OCI-LY1 (cell line): ENCODE data around the gene LHFPL2.

Experiments
- H2AFZ ChIP-seq: fragments of 200-600 bp; sonication (generic), shearing (Covaris generic); 2 replicates; pipeline ENCODE4 v1.6.0; 2014; ENCODE audit warnings: antibody characterized with exemption, mild to moderate bottlenecking, low read length
- H3F3A ChIP-seq: fragments of 200-600 bp; sonication (generic), shearing (Covaris generic); 2 replicates; pipeline ENCODE4 v1.6.0; 2014; ENCODE audit warnings: mild to moderate bottlenecking, antibody characterized with exemption, low read length, moderate library complexity; ENCODE audit not compliant: insufficient read depth
- H3K27ac ChIP-seq: fragments of 200-600 bp; sonication (generic); 2 replicates; pipeline ENCODE4 v1.5.1; 2014; ENCODE audit warnings: low read length, mixed run types, mild to moderate bottlenecking, low read depth; ENCODE audit not compliant: poor library complexity, severe bottlenecking
- H3K27me3 ChIP-seq: fragments of 200-600 bp; sonication (generic); 2 replicates; pipeline ENCODE4 v1.6.0; 2014; ENCODE audit warnings: antibody characterized with exemption, mild to moderate bottlenecking, low read length, moderate library complexity; ENCODE audit not compliant: insufficient read depth
- H3K36me3 ChIP-seq: fragments of 200-600 bp; sonication (generic); 2 replicates; pipeline ENCODE4 v1.6.1; 2014; ENCODE audit warnings: mild to moderate bottlenecking, antibody characterized with exemption, low read length, moderate library complexity, mixed read lengths; ENCODE audit not compliant: insufficient read depth
- H3K4me1 ChIP-seq: fragments of 200-600 bp; sonication (generic); 2 replicates; pipeline ENCODE4 v1.5.1; 2014; ENCODE audit warnings: mild to moderate bottlenecking, low read length, moderate library complexity; ENCODE audit not compliant: insufficient read depth, severe bottlenecking
- H3K4me2 ChIP-seq: fragments of 200-600 bp; sonication (generic), shearing (Covaris generic); 2 replicates; pipeline ENCODE4 v1.6.1; 2014; ENCODE audit warnings: low read length
- H3K4me3 ChIP-seq: fragments of 200-600 bp; sonication (generic); 2 replicates; pipeline ENCODE4 v1.5.1; 2014; ENCODE audit warnings: low read length, low read depth, mild to moderate bottlenecking, mixed read lengths; ENCODE audit not compliant: poor library complexity, severe bottlenecking
- H3K79me2 ChIP-seq: fragments of 200-600 bp; shearing (Covaris generic); 2 replicates; pipeline ENCODE4 v1.6.1; 2016; ENCODE audit warnings: mixed run types, low read length, mixed read lengths; ENCODE audit not compliant: insufficient read depth
- H3K9ac ChIP-seq: fragments of 200-600 bp; sonication (generic), shearing (Covaris generic); 2 replicates; pipeline ENCODE4 v1.6.1; 2014; ENCODE audit warnings: mild to moderate bottlenecking, low read length, mixed read lengths
- H3K9me2 ChIP-seq: fragments of 200-600 bp; sonication (generic), shearing (Covaris generic); 2 replicates; pipeline ENCODE4 v1.6.1; 2014; ENCODE audit warnings: low read depth, mild to moderate bottlenecking, low read length, mixed read lengths
- H3K9me3 ChIP-seq: fragments of 200-600 bp; shearing (Covaris generic); 2 replicates; pipeline ENCODE4 v1.6.1; 2014; ENCODE audit warnings: low read length, mixed read lengths
- H4K20me1 ChIP-seq: fragments of 200-600 bp; sonication (generic), shearing (Covaris generic); 2 replicates; pipeline ENCODE4 v1.6.0; 2016; ENCODE audit warnings: mild to moderate bottlenecking, low read length; ENCODE audit not compliant: insufficient read depth
- CTCF ChIP-seq: fragments of 200-600 bp; sonication (generic), shearing (Covaris generic); IDR thresholded peaks from 2 replicates; pipeline ENCODE4 v1.5.1; 2017; ENCODE audit warnings: mild to moderate bottlenecking, antibody characterized with exemption, low read length, moderate library complexity, mixed read lengths
- EZH2 ChIP-seq: fragments of 200-600 bp; sonication (generic), shearing (Covaris generic); IDR thresholded peaks from 2 replicates; pipeline ENCODE4 v1.8.0; 2017; ENCODE audit warnings: borderline replicate concordance, mixed run types, mild to moderate bottlenecking, antibody characterized with exemption, low read length, moderate library complexity, mixed read lengths

Gene LHFPL2

GRCh38 chr5:78523314-78524193 lies 125.0 kb downstream of the LHFPL2 start:
- H3K9ac ChIP-seq, result no peak overlapping the region
- TF ChIP-seq CTCF (no peak), EZH2 (no peak)
- no peaks in the 10 kb centered on the region for H3K4me1 ChIP-seq
- H3K4me3 ChIP-seq, result no peak overlapping the region
- H2AFZ ChIP-seq, result no peak overlapping the region
- no peaks in the 10 kb centered on the region for H4K20me1 ChIP-seq
- H3K9me2 ChIP-seq, result no peaks in the 10 kb centered on the region
- H3K9me3 ChIP-seq, result no peaks in the 10 kb centered on the region
- no peak overlapping the region for H3K4me2 ChIP-seq
- no peaks in the 10 kb centered on the region for H3K27me3 ChIP-seq
- no peak overlapping the region for H3K27ac ChIP-seq
- no peaks in the 10 kb centered on the region for H3F3A ChIP-seq
- H3K79me2 ChIP-seq, result no peaks in the 10 kb centered on the region
- peaks cover 4% of the 10 kb centered on the region; the same call in 1 of the 2 replicates for H3K36me3 ChIP-seq

GRCh38 chr5:78522476-78523260 lies 125.9 kb downstream of the LHFPL2 start:
- Histone ChIP-seq H4K20me1 (no peaks in the 10 kb centered on the region), H3K79me2 (no peaks in the 10 kb centered on the region), H3K9me3 (no peaks in the 10 kb centered on the region), H2AFZ (no peak overlapping the region), H3K27me3 (no peaks in the 10 kb centered on the region), H3K9me2 (no peaks in the 10 kb centered on the region), H3K27ac (no peak overlapping the region), H3F3A (no peaks in the 10 kb centered on the region), H3K9ac (no peak overlapping the region), H3K4me1 (no peaks in the 10 kb centered on the region), H3K36me3 (peaks cover 4% of the 10 kb centered on the region; the same call in 1 of the 2 replicates), H3K4me3 (no peak overlapping the region), H3K4me2 (no peak overlapping the region)
- TF ChIP-seq EZH2 (no peak), CTCF (no peak)

- no peaks in the 10 kb centered on the region for H3K79me2 ChIP-seq
- H3K9me3 ChIP-seq, result no peaks in the 10 kb centered on the region
These were observed 127.1 kb downstream of the LHFPL2 start for GRCh38 chr5:78521455-78521854.

More at GRCh38 chr5:78521455-78521854, 127.1 kb downstream of the LHFPL2 start:
- Histone ChIP-seq H3K4me2 (no peak overlapping the region), H3F3A (no peaks in the 10 kb centered on the region), H3K4me1 (no peaks in the 10 kb centered on the region), H3K4me3 (no peak overlapping the region), H3K27ac (no peak overlapping the region), H3K9ac (no peak overlapping the region), H2AFZ (no peak overlapping the region), H3K27me3 (no peaks in the 10 kb centered on the region), H3K36me3 (peaks cover 4% of the 10 kb centered on the region; the same call in 1 of the 2 replicates), H3K9me2 (no peaks in the 10 kb centered on the region), H4K20me1 (no peaks in the 10 kb centered on the region)
- TF ChIP-seq EZH2 (no peak), CTCF (no peak)
